ENCODE results near the gene SLC23A2.
"Not testable (repeated sequence)": the region's sequence is repeated elsewhere in the genome, so short reads cannot be mapped to it uniquely, and the experiment has no call there.

The SLC23A2 gene

GRCh38 chr20:5020760-5021159 lies 19.4 kb upstream of the SLC23A2 start:
- H3K9me3 Mint-ChIP-seq, result no peaks in the 10 kb centered on the region
- H3K4me3 Mint-ChIP-seq, result no peak overlapping the region
- TF ChIP-seq CTCF (IDR thresholded peaks at IDR 0.05; ENCODE audit: unreplicated experiment in 3 of 3), result no peak
- no peaks in the 10 kb centered on the region for H3K36me3 Mint-ChIP-seq (ENCODE audit: low read depth)
- H3K27ac Mint-ChIP-seq, result no peak overlapping the region
- no peaks in the 10 kb centered on the region for H3K27me3 Mint-ChIP-seq (ENCODE audit: low read depth)
- H3K4me1 Mint-ChIP-seq, result no peaks in the 10 kb centered on the region

- no peaks in the 10 kb centered on the region for H3K36me3 Mint-ChIP-seq (ENCODE audit: low read depth)
- no peaks in the 10 kb centered on the region for H3K9me3 Mint-ChIP-seq
- H3K27me3 Mint-ChIP-seq (ENCODE audit: low read depth), result no peaks in the 10 kb centered on the region
- H3K27ac Mint-ChIP-seq, result no peak overlapping the region
- H3K4me1 Mint-ChIP-seq, result no peaks in the 10 kb centered on the region
- no peak overlapping the region for H3K4me3 Mint-ChIP-seq
- TF ChIP-seq CTCF (IDR thresholded peaks at IDR 0.05; ENCODE audit: unreplicated experiment in 3 of 3), result no peak
Measured at GRCh38 chr20:5013682-5014447, 12.6 kb upstream of the SLC23A2 start.

GRCh38 chr20:5008759-5009158 lies 7.4 kb upstream of the SLC23A2 start:
- no peaks in the 10 kb centered on the region for H3K4me1 Mint-ChIP-seq
- H3K36me3 Mint-ChIP-seq (ENCODE audit: low read depth), result no peaks in the 10 kb centered on the region
- H3K9me3 Mint-ChIP-seq, result no peaks in the 10 kb centered on the region
- TF ChIP-seq CTCF (IDR thresholded peaks at IDR 0.05; ENCODE audit: unreplicated experiment in 3 of 3), result no peak
- H3K27me3 Mint-ChIP-seq (ENCODE audit: low read depth), result no peaks in the 10 kb centered on the region
- no peak overlapping the region for H3K27ac Mint-ChIP-seq
- H3K4me3 Mint-ChIP-seq, result no peak overlapping the region

- peak overlapping the region in 1 of 3 experiments; percentile 12 for H3K4me3 Mint-ChIP-seq
- no peaks in the 10 kb centered on the region for H3K9me3 Mint-ChIP-seq
- H3K27ac Mint-ChIP-seq, result no peak overlapping the region
- no peaks in the 10 kb centered on the region for H3K36me3 Mint-ChIP-seq (ENCODE audit: low read depth)
- peaks cover 4% of the 10 kb centered on the region for H3K27me3 Mint-ChIP-seq (ENCODE audit: low read depth)
- H3K4me1 Mint-ChIP-seq, result peaks cover 3% of the 10 kb centered on the region
- TF ChIP-seq CTCF (IDR thresholded peaks at IDR 0.05; ENCODE audit: unreplicated experiment in 3 of 3), result no peak
Measured at GRCh38 chr20:5005326-5005725, 4.0 kb upstream of the SLC23A2 start.

- H3K27me3 Mint-ChIP-seq (ENCODE audit: low read depth); H3K27ac Mint-ChIP-seq; H3K36me3 Mint-ChIP-seq (ENCODE audit: low read depth); H3K4me1 Mint-ChIP-seq; H3K9me3 Mint-ChIP-seq: not testable (repeated sequence)
- peak overlapping the region in 1 of 3 experiments; percentile 12 for H3K4me3 Mint-ChIP-seq
Measured at GRCh38 chr20:5004825-5005224, 3.5 kb upstream of the SLC23A2 start.

GRCh38 chr20:5003626-5004025 lies 2.3 kb upstream of the SLC23A2 start:
- Mint-ChIP-seq H3K4me1 (peaks cover 13% of the 10 kb centered on the region), H3K4me3 (peak overlapping the region; percentile 62 to 81 (median 73)), H3K9me3 (no peaks in the 10 kb centered on the region), H3K27me3 (ENCODE audit: low read depth) (peaks cover 6% of the 10 kb centered on the region), H3K27ac (no peak overlapping the region), H3K36me3 (ENCODE audit: low read depth) (no peaks in the 10 kb centered on the region)
- no peak for TF ChIP-seq CTCF (IDR thresholded peaks at IDR 0.05; ENCODE audit: unreplicated experiment in 3 of 3)
